ENCODE data around the gene PDS5B.

- TF ChIP-seq CTCF (IDR thresholded peaks at IDR 0.05) (no peak), POLR2AphosphoS5 (IDR thresholded peaks at IDR 0.05; ENCODE audit: insufficient read depth in 1 of 2, low read depth in 1 of 2) (no peak), POLR2A (IDR thresholded peaks at IDR 0.05) (no peak)
Measured at GRCh38 chr13:32594157-32594738, 8.0 kb downstream of the PDS5B start.
